GM21576 (cell line): ENCODE data around the gene DMBT1.

Source experiments
- ATAC-seq: cut with Tn5 transposase; IDR thresholded peaks from one replicate; pipeline ENCODE4 v1.9.1; 2021; ENCODE audit warnings: mild to moderate bottlenecking, moderate library complexity; ENCODE audit not compliant: unreplicated experiment

The DMBT1 gene

GRCh38 chr10:122665946-122666345 lies 105.4 kb downstream of the DMBT1 start:
- ATAC-seq: no peak

GRCh38 chr10:122669045-122669444 lies 108.5 kb downstream of the DMBT1 start:
- no peak for ATAC-seq

- no peak for ATAC-seq
Measured at GRCh38 chr10:122669842-122670241, 109.3 kb downstream of the DMBT1 start.

GRCh38 chr10:122671355-122671754 lies 110.8 kb downstream of the DMBT1 start:
- ATAC-seq: no peak

- ATAC-seq: no peak
Measured at GRCh38 chr10:122672655-122673054, 112.1 kb downstream of the DMBT1 start.

GRCh38 chr10:122673269-122673668 lies 112.7 kb downstream of the DMBT1 start:
- no peak for ATAC-seq

- no peak for ATAC-seq
Measured at GRCh38 chr10:122673731-122674130, 113.2 kb downstream of the DMBT1 start.

GRCh38 chr10:122674781-122675180 lies 114.2 kb downstream of the DMBT1 start:
- no peak for ATAC-seq

- ATAC-seq: no peak
Measured at GRCh38 chr10:122675278-122675677, 114.7 kb downstream of the DMBT1 start.

- no peak for ATAC-seq
Measured at GRCh38 chr10:122678266-122678665, 117.7 kb downstream of the DMBT1 start.

- no peak for ATAC-seq
Measured at GRCh38 chr10:122682522-122682921, 122.0 kb downstream of the DMBT1 start.

- no peak for ATAC-seq
Measured at GRCh38 chr10:122688293-122688989, 127.9 kb downstream of the DMBT1 start.

GRCh38 chr10:122689146-122689820 lies 128.7 kb downstream of the DMBT1 start:
- no peak for ATAC-seq

- ATAC-seq: no peak
Measured at GRCh38 chr10:122692744-122693143, 132.2 kb downstream of the DMBT1 start.
